ENCODE measurements around the gene ZNF225.
"Not testable (repeated sequence)": the region's sequence is repeated elsewhere in the genome, so short reads cannot be mapped to it uniquely, and the experiment has no call there.

DNA sequence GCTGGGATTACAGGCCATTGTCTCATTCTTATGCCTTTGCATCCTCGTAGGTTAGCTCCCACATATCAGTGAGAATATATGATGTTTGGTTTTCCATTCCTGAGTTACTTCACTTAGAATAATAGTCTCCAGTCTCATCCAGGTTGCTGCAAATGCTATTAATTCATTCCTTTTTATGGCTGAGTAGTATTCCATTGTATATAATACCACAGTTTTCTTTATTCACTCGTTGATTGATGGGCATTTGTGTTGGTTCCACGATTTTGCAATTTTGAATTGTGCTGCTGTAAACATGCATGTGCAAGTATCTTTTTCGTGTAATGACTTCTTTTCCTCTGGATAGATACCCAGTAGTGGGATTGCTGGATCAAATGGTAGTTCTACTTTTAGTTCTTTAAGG, 8.0 kb downstream of the ZNF225 start:
- TF ChIP-seq, protein P1, sequence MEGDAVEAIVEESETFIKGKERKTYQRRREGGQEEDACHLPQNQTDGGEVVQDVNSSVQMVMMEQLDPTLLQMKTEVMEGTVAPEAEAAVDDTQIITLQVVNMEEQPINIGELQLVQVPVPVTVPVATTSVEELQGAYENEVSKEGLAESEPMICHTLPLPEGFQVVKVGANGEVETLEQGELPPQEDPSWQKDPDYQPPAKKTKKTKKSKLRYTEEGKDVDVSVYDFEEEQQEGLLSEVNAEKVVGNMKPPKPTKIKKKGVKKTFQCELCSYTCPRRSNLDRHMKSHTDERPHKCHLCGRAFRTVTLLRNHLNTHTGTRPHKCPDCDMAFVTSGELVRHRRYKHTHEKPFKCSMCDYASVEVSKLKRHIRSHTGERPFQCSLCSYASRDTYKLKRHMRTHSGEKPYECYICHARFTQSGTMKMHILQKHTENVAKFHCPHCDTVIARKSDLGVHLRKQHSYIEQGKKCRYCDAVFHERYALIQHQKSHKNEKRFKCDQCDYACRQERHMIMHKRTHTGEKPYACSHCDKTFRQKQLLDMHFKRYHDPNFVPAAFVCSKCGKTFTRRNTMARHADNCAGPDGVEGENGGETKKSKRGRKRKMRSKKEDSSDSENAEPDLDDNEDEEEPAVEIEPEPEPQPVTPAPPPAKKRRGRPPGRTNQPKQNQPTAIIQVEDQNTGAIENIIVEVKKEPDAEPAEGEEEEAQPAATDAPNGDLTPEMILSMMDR (IDR thresholded peaks at IDR 0.05): not testable (repeated sequence)
- not testable (repeated sequence) for TF ChIP-seq POLR2AphosphoS5 (IDR thresholded peaks at IDR 0.05); POLR2A (IDR thresholded peaks at IDR 0.05; ENCODE audit: low read depth)

Measured in esophagus muscularis mucosa (tissue), 3 donors.